Thyroid gland (tissue), 4 donors: ENCODE data around the gene MLH3.

Experiments
- POLR2A ChIP-seq, 2 donors: fragments of 450-650 bp; IDR thresholded peaks; one replicate each; pipeline ENCODE4 v1.6.1; 2017; ENCODE audit warnings: antibody characterized with exemption in 2 of 2, mild to moderate bottlenecking in 2 of 2, moderate library complexity in 1 of 2
- TF ChIP-seq, protein P1 (sequence below), 6 experiments: fragments of 200-600 bp in 3 of 6; fragments of 450-650 bp in 3 of 6; sonication (generic) in 3 of 6; IDR thresholded peaks; one replicate each; pipeline ENCODE4 v1.5.1; 2016 to 2019; ENCODE audit warnings: antibody characterized with exemption in 6 of 6, mild to moderate bottlenecking in 2 of 6, inconsistent platforms in 1 of 6, moderate library complexity in 1 of 6

DNA sequence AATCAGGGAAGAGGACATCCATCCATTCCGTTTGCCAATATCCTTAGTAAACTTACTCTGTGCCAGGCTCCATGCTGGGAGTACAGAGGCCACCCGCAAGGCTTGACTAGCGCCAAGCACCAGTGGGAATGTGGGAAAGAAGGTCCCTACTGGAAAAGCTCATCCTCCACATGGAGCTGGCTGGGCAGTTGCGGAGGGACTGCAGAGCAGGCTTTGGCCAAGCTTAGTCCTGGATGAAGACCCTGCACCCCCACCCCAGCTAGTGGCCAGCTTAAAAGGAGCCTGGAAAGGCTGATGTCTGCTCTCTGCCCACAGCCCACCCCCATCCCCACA lies 70.9 kb downstream of the MLH3 start:
- TF ChIP-seq, protein P1, sequence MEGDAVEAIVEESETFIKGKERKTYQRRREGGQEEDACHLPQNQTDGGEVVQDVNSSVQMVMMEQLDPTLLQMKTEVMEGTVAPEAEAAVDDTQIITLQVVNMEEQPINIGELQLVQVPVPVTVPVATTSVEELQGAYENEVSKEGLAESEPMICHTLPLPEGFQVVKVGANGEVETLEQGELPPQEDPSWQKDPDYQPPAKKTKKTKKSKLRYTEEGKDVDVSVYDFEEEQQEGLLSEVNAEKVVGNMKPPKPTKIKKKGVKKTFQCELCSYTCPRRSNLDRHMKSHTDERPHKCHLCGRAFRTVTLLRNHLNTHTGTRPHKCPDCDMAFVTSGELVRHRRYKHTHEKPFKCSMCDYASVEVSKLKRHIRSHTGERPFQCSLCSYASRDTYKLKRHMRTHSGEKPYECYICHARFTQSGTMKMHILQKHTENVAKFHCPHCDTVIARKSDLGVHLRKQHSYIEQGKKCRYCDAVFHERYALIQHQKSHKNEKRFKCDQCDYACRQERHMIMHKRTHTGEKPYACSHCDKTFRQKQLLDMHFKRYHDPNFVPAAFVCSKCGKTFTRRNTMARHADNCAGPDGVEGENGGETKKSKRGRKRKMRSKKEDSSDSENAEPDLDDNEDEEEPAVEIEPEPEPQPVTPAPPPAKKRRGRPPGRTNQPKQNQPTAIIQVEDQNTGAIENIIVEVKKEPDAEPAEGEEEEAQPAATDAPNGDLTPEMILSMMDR (IDR thresholded peaks at IDR 0.05): no peak
- TF ChIP-seq POLR2A (IDR thresholded peaks at IDR 0.05): no peak
